Esophagus squamous epithelium (tissue), 5 donors: ENCODE results near the gene MTA1. TPM values are rescaled to one million over a fixed set of nuclear protein-coding genes. Genes with fewer than 3 reads are reported as not detected.

ENCODE experiments used
- DNase-seq: peaks from one replicate; lab custom pipeline; 2025; lab: John Stamatoyannopoulos, UW
- H3K27ac ChIP-seq, 4 donors: fragments of 200-600 bp; sonication (generic); one replicate each; pipeline ENCODE4 v1.5.1; 2016 to 2019; ENCODE audit warnings: mild to moderate bottlenecking in 1 of 4
- H3K27me3 ChIP-seq, 4 donors: fragments of 200-600 bp; sonication (generic); 1 replicate in 3 of 4; 2 replicates in 1 of 4; pipeline versions ENCODE4 v1.5.1 to v1.6.0; 2017 to 2021; ENCODE audit warnings: antibody characterized with exemption in 1 of 4
- H3K36me3 ChIP-seq, 3 donors: fragments of 200-600 bp; sonication (generic); one replicate each; pipeline ENCODE4 v1.5.1; 2016 to 2019
- H3K4me1 ChIP-seq, 3 donors: fragments of 200-600 bp; sonication (generic); one replicate each; pipeline ENCODE4 v1.5.1; 2017 to 2019
- H3K4me3 ChIP-seq, 4 donors: fragments of 200-600 bp; sonication (generic); 1 replicate in 3 of 4; 2 replicates in 1 of 4; pipeline ENCODE4 v1.5.1; 2016 to 2019; ENCODE audit warnings: mild to moderate bottlenecking in 2 of 4, moderate library complexity in 1 of 4
- H3K9me3 ChIP-seq, 3 donors: fragments of 200-600 bp; sonication (generic); one replicate each; pipeline ENCODE4 v1.5.1; 2016 to 2019
- CTCF ChIP-seq, 6 experiments: fragments of 450-650 bp in 4 of 6; fragments of 200-600 bp in 2 of 6; sonication (generic) in 2 of 6; IDR thresholded peaks; one replicate each; pipeline ENCODE4 v1.5.1; 2016 to 2019; ENCODE audit warnings: antibody characterized with exemption in 6 of 6, mild to moderate bottlenecking in 4 of 6, moderate library complexity in 4 of 6
- POLR2A ChIP-seq, 4 donors: fragments of 450-650 bp; IDR thresholded peaks; one replicate each; pipeline ENCODE4 v1.6.1; 2017; ENCODE audit warnings: antibody characterized with exemption in 4 of 4, mild to moderate bottlenecking in 4 of 4, moderate library complexity in 3 of 4
- WGBS, 2 donors: methylation state at CpG; one replicate each; pipeline ENCODE4 v1.1.5; 2018; 5-methylcytosine and 5-hydroxymethylcytosine counted together
- intact Hi-C: fragments of 100-400 bp; cut with DNase I; formaldehyde crosslinking; loops from one replicate; pipeline ENCODE4 v1.15.0; 2022
- total RNA-seq, 4 donors: library from RNA; depleted of rRNA; stranded (reverse); fragments of >200 nt; gene quantifications; one replicate each; pipeline ENCODE4 v1.1.0, GENCODE V29; 2016
- donor health status: DM: yes; HTN: yes; CAD: no.

Gene MTA1
- total RNA-seq, 4 donors from 2014 or later: 19.9 to 64.7 (median 39.6) TPM

GRCh38 chr14:105384041-105384557 lies 35.5 kb upstream of the MTA1 start:
- no peak for TF ChIP-seq POLR2A (IDR thresholded peaks at IDR 0.05)
- TF ChIP-seq CTCF (IDR thresholded peaks at IDR 0.05): no peak
- H3K4me1 ChIP-seq: peaks cover 7 to 41% (median 13%) of the 10 kb centered on the region in 3 donors
- WGBS, 2 donors: 100% methylated on average over 3 of the region's 23 CpGs; no CpG with 5 or more reads in 1 of the 2 donors
- no peak overlapping the region for H3K4me3 ChIP-seq
- no peaks in the 10 kb centered on the region for H3K9me3 ChIP-seq
- H3K36me3 ChIP-seq: peaks cover 0 to 98% (median 16%) of the 10 kb centered on the region in 3 donors
- intact Hi-C loops: no loop called here
- no peak overlapping the region for H3K27ac ChIP-seq
- DNase-seq: no peak
- no peaks in the 10 kb centered on the region for H3K27me3 ChIP-seq

GRCh38 chr14:105384605-105385321 lies 34.9 kb upstream of the MTA1 start:
- H3K4me3 ChIP-seq: no peak overlapping the region
- H3K4me1 ChIP-seq: peaks cover 10 to 47% (median 13%) of the 10 kb centered on the region in 3 donors
- H3K9me3 ChIP-seq: no peaks in the 10 kb centered on the region
- no peak for DNase-seq
- H3K27me3 ChIP-seq: no peaks in the 10 kb centered on the region
- no peak for TF ChIP-seq POLR2A (IDR thresholded peaks at IDR 0.05)
- no peak for TF ChIP-seq CTCF (IDR thresholded peaks at IDR 0.05)
- no peak overlapping the region for H3K27ac ChIP-seq
- WGBS, 2 donors: 75 to 90% methylated on average over 13 to 16 of the region's 29 CpGs
- peaks cover 0 to 92% (median 16%) of the 10 kb centered on the region in 3 donors for H3K36me3 ChIP-seq
- intact Hi-C loops: no loop called here

- no peak for DNase-seq
Measured at GRCh38 chr14:105385322-105385637, 34.3 kb upstream of the MTA1 start.

GRCh38 chr14:105385698-105386365 lies 33.8 kb upstream of the MTA1 start:
- intact Hi-C loops: no loop called here
- H3K9me3 ChIP-seq: no peaks in the 10 kb centered on the region
- no peak overlapping the region for H3K4me3 ChIP-seq
- H3K27me3 ChIP-seq: no peaks in the 10 kb centered on the region
- H3K36me3 ChIP-seq: peaks cover 0 to 81% (median 16%) of the 10 kb centered on the region in 3 donors
- peaks cover 17 to 57% (median 17%) of the 10 kb centered on the region in 3 donors for H3K4me1 ChIP-seq
- 77 to 92% methylated on average over 2 to 8 of the region's 22 CpGs for WGBS, 2 donors
- no peak overlapping the region for H3K27ac ChIP-seq
- no peak for DNase-seq
- no peak for TF ChIP-seq POLR2A (IDR thresholded peaks at IDR 0.05)
- TF ChIP-seq CTCF (IDR thresholded peaks at IDR 0.05): no peak

More at GRCh38 chr14:105385322-105385637, 34.3 kb upstream of the MTA1 start:
- peaks cover 16 to 52% (median 16%) of the 10 kb centered on the region in 3 donors for H3K4me1 ChIP-seq
- H3K27ac ChIP-seq: no peak overlapping the region
- 59 to 80% methylated on average over 10 to 16 of the region's 19 CpGs for WGBS, 2 donors
- H3K27me3 ChIP-seq: no peaks in the 10 kb centered on the region
- no peaks in the 10 kb centered on the region for H3K9me3 ChIP-seq
- H3K36me3 ChIP-seq: peaks cover 0 to 87% (median 16%) of the 10 kb centered on the region in 3 donors
- intact Hi-C loops: no loop called here
- H3K4me3 ChIP-seq: no peak overlapping the region
- TF ChIP-seq CTCF (IDR thresholded peaks at IDR 0.05) (no peak), POLR2A (IDR thresholded peaks at IDR 0.05) (no peak)
